PC-3 (cell line): Measurements from ENCODE around the gene OR52B6. TPM values are rescaled to one million over a fixed set of nuclear protein-coding genes. Genes with fewer than 3 reads are reported as not detected.

Experiments used
- ATAC-seq: fragments of 200-7000 bp; cut with Tn5 transposase; 2 replicates; pipeline ENCODE4 v1.9.1; 2020; ENCODE audit warnings: mild to moderate bottlenecking, moderate library complexity
- BruUV-seq: library from RNA; stranded (reverse); fragments of 400-500 nt; replicated peaks from 2 replicates; lab custom pipeline; 2021; lab: Mats Ljungman, UMichigan
- CTCF ChIA-PET: fragments of 300-600 bp; sonication (Branson Sonifier 250); formaldehyde crosslinking; loops from one replicate; lab custom pipeline; 2022; ENCODE audit warnings: antibody characterized with exemption; lab: Charles Lee
- POLR2A ChIA-PET: fragments of 300-600 bp; sonication (Branson Sonifier 250); formaldehyde crosslinking; loops from one replicate; lab custom pipeline; 2022; ENCODE audit warnings: antibody characterized with exemption; ENCODE audit not compliant: unreplicated experiment; lab: Charles Lee
- DNase-seq: peaks from one replicate; pipeline ENCODE4 v3.0.0-alpha.2; 2015
- H2AFZ ChIP-seq: fragments of 300-600 bp; sonication (generic); 2 replicates; pipeline ENCODE4 v1.6.0; 2016; ENCODE audit warnings: antibody characterized with exemption, low read length
- H3F3A ChIP-seq: fragments of 300-600 bp; sonication (generic); one replicate; pipeline ENCODE4 v1.6.0; 2017; ENCODE audit warnings: antibody characterized with exemption, low read length, control low read depth, mild to moderate bottlenecking; ENCODE audit not compliant: unreplicated experiment
- H3K27ac ChIP-seq: fragments of 300-600 bp; sonication (generic); 2 replicates; pipeline ENCODE4 v1.5.1; 2016; ENCODE audit warnings: mild to moderate bottlenecking, low read length
- H3K27me3 ChIP-seq: fragments of 300-600 bp; sonication (generic); 2 replicates; pipeline ENCODE4 v1.6.1; 2016; ENCODE audit warnings: low read length, mixed read lengths
- H3K36me3 ChIP-seq: fragments of 300-600 bp; sonication (generic); 2 replicates; pipeline ENCODE4 v1.6.1; 2016; ENCODE audit warnings: low read depth, mixed run types, low read length, mixed read lengths
- H3K4me1 ChIP-seq: fragments of 300-600 bp; sonication (generic); 2 replicates; pipeline ENCODE4 v1.5.1; 2016; ENCODE audit warnings: low read length; ENCODE audit not compliant: insufficient read depth
- H3K4me2 ChIP-seq: fragments of 300-600 bp; sonication (generic); 2 replicates; pipeline ENCODE4 v1.6.0; 2016; ENCODE audit warnings: low read length
- H3K4me3 ChIP-seq: fragments of 300-600 bp; sonication (generic); 2 replicates; pipeline ENCODE4 v1.5.1; 2016; ENCODE audit warnings: mild to moderate bottlenecking, low read length, mixed read lengths
- H3K79me2 ChIP-seq: fragments of 300-600 bp; sonication (generic); 2 replicates; pipeline ENCODE4 v1.6.1; 2017; ENCODE audit warnings: low read length, mixed read lengths
- H3K9ac ChIP-seq: fragments of 300-600 bp; sonication (generic); 2 replicates; pipeline ENCODE4 v1.6.0; 2016; ENCODE audit warnings: mild to moderate bottlenecking, low read length
- H3K9me2 ChIP-seq: fragments of 300-600 bp; sonication (generic); replicated peaks from 2 replicates; pipeline ENCODE4 v1.6.1; 2016; ENCODE audit warnings: mixed run types, low read length, mixed read lengths
- H3K9me3 ChIP-seq: fragments of 300-600 bp; sonication (generic); 2 replicates; pipeline ENCODE4 v1.6.1; 2016; ENCODE audit warnings: low read length, mixed read lengths
- H4K20me1 ChIP-seq: fragments of 300-600 bp; sonication (generic); 2 replicates; pipeline ENCODE4 v1.6.1; 2016; ENCODE audit warnings: low read length, mixed read lengths
- EZH2 ChIP-seq: fragments of 300-600 bp; sonication (generic); IDR thresholded peaks from one replicate; pipeline ENCODE4 v1.6.1; 2017; ENCODE audit warnings: antibody characterized with exemption, mild to moderate bottlenecking, low read length; ENCODE audit not compliant: unreplicated experiment
- EZH2phosphoT487 ChIP-seq: fragments of 300-600 bp; sonication (generic); IDR thresholded peaks from 2 replicates; pipeline ENCODE4 v1.6.1; 2018; ENCODE audit warnings: mild to moderate bottlenecking, antibody characterized with exemption, low read length, borderline replicate concordance
- intact Hi-C: fragments of 100-400 bp; cut with micrococcal nuclease; formaldehyde crosslinking; loops from 2 replicates; pipeline ENCODE4 v1.9.0; 2023
- total RNA-seq: library from RNA; depleted of rRNA; stranded (reverse); fragments of >200 nt; gene quantifications from 2 replicates; pipeline ENCODE4 v1.2.3, GENCODE V29; 2014; rRNA removed
- TF ChIP-seq, protein P1 (sequence below): fragments of 300-600 bp; sonication (generic); conservative IDR thresholded peaks from 2 replicates; pipeline ENCODE4 v1.5.1; 2017; ENCODE audit warnings: antibody characterized with exemption, low read depth, mild to moderate bottlenecking, low read length

OR52B6 gene
- total RNA-seq, 1 experiment from 2014 or later: not detected

DNA sequence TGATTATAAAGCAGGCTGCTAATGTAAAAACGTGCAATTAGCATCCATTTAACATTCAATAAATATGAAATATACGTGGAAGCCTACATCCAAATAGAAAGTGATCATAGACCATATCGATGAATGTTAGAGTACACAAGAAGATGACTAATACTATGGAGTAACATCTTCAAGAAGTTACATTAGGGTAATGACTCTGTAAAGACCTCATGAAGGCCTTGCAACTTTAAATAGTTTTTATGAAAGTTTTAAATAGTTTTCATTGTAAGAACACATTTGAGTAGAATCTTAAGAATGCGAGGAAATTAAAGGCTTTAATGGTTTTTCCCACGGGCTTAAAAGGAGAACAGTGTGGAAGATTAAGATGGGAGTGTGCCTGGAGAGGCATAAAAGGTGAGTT is 45.5 kb downstream of the OR52B6 start:
- Histone ChIP-seq H3K9me3 (no peaks in the 10 kb centered on the region), H3K9ac (no peak overlapping the region), H3F3A (no peaks in the 10 kb centered on the region), H4K20me1 (no peaks in the 10 kb centered on the region), H3K79me2 (no peaks in the 10 kb centered on the region), H3K4me3 (no peak overlapping the region), H3K9me2 (no peaks in the 10 kb centered on the region), H2AFZ (no peak overlapping the region), H3K27ac (no peak overlapping the region), H3K4me2 (no peak overlapping the region), H3K27me3 (no peaks in the 10 kb centered on the region), H3K4me1 (peaks cover 29% of the 10 kb centered on the region), H3K36me3 (no peaks in the 10 kb centered on the region)
- intact Hi-C loops: no loop called here
- ChIA-PET CTCF (no interaction called here), POLR2A (no interaction called here)
- ATAC-seq: no peak
- DNase-seq: no peak
- TF ChIP-seq EZH2: no peak
- no peak for TF ChIP-seq EZH2phosphoT487
- BruUV-seq: no TSS peak

GRCh38 chr11:5631417-5631816 is 50.7 kb downstream of the OR52B6 start:
- Histone ChIP-seq H3K4me1 (no peaks in the 10 kb centered on the region), H2AFZ (no peak overlapping the region), H3K9ac (no peak overlapping the region), H3K9me2 (no peaks in the 10 kb centered on the region), H3K4me2 (no peak overlapping the region), H3K36me3 (no peaks in the 10 kb centered on the region), H3K4me3 (no peak overlapping the region), H3K27me3 (no peaks in the 10 kb centered on the region), H3K9me3 (no peaks in the 10 kb centered on the region), H3K79me2 (no peaks in the 10 kb centered on the region), H4K20me1 (no peaks in the 10 kb centered on the region), H3K27ac (no peak overlapping the region), H3F3A (no peaks in the 10 kb centered on the region)
- ATAC-seq: no peak
- DNase-seq: no peak
- TF ChIP-seq EZH2phosphoT487 (no peak), EZH2 (no peak)
- TF ChIP-seq, protein P1, sequence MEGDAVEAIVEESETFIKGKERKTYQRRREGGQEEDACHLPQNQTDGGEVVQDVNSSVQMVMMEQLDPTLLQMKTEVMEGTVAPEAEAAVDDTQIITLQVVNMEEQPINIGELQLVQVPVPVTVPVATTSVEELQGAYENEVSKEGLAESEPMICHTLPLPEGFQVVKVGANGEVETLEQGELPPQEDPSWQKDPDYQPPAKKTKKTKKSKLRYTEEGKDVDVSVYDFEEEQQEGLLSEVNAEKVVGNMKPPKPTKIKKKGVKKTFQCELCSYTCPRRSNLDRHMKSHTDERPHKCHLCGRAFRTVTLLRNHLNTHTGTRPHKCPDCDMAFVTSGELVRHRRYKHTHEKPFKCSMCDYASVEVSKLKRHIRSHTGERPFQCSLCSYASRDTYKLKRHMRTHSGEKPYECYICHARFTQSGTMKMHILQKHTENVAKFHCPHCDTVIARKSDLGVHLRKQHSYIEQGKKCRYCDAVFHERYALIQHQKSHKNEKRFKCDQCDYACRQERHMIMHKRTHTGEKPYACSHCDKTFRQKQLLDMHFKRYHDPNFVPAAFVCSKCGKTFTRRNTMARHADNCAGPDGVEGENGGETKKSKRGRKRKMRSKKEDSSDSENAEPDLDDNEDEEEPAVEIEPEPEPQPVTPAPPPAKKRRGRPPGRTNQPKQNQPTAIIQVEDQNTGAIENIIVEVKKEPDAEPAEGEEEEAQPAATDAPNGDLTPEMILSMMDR: no peak
- no TSS peak for BruUV-seq
- CTCF ChIA-PET: no interaction called here
- POLR2A ChIA-PET: no interaction called here
- intact Hi-C loops: no loop called here

Other genes starting within 250 kb of the OR52B6 start
- gene OR51B5, start 237.4 kb upstream of the OR52B6 start, total RNA-seq: 0.63 and 1.7 TPM in 2 replicates
- not detected in 2 replicates for gene OR51B6, start 229.4 kb upstream of the OR52B6 start, total RNA-seq
- gene OR51M1, start 197.1 kb upstream of the OR52B6 start, total RNA-seq: not detected in 2 replicates
- not detected in 2 replicates for gene OR51Q1, start 158.8 kb upstream of the OR52B6 start, total RNA-seq
- gene OR51I1, start 139.4 kb upstream of the OR52B6 start, total RNA-seq: not detected in 2 replicates
- not detected in 2 replicates for gene OR51I2, start 131.6 kb upstream of the OR52B6 start, total RNA-seq
- not detected in 2 replicates for gene OR52D1, start 92.2 kb upstream of the OR52B6 start, total RNA-seq
- gene UBQLN3, start 70.9 kb upstream of the OR52B6 start, total RNA-seq: not detected in 2 replicates
- gene UBQLNL, start 64.2 kb upstream of the OR52B6 start, total RNA-seq: not detected in 2 replicates
- not detected in 2 replicates for gene OR52H1, start 32.3 kb upstream of the OR52B6 start, total RNA-seq
- gene TRIM6, start 15.8 kb downstream of the OR52B6 start, total RNA-seq: 10.1 and 12.6 TPM in 2 replicates
- gene TRIM34, start 44.1 kb downstream of the OR52B6 start, total RNA-seq: 1.3 and 1.6 TPM in 2 replicates
- 16.1 and 18.6 TPM in 2 replicates for gene TRIM5, start 104.2 kb downstream of the OR52B6 start, total RNA-seq
- gene TRIM22, start 108.9 kb downstream of the OR52B6 start, total RNA-seq: not detected in 2 replicates
- not detected in 2 replicates for gene OR56B1, start 155.6 kb downstream of the OR52B6 start, total RNA-seq
- not detected in 2 replicates for gene OR52N4, start 173.4 kb downstream of the OR52B6 start, total RNA-seq
- gene OR52N5, start 202.5 kb downstream of the OR52B6 start, total RNA-seq: not detected in 2 replicates
- not detected in 2 replicates for gene OR52N1, start 210.4 kb downstream of the OR52B6 start, total RNA-seq
- not detected in 2 replicates for gene OR52N2, start 228.0 kb downstream of the OR52B6 start, total RNA-seq